ENCODE data around the gene OR6V1. TPM values are rescaled to one million over a fixed set of nuclear protein-coding genes. Genes with fewer than 3 reads are reported as not detected.

The OR6V1 gene
- total RNA-seq, 6 experiments from 2014 or later, result not detected

GRCh38 chr7:143005632-143006260 lies 46.4 kb upstream of the OR6V1 start:
- Histone ChIP-seq H3K9me3 (no peaks in the 10 kb centered on the region), H3K27ac (no peak overlapping the region), H3K4me3 (no peak overlapping the region), H3K4me1 (peaks cover 0 to 22% (median 0%) of the 10 kb centered on the region in 4 donors), H3K27me3 (no peaks in the 10 kb centered on the region), H3K36me3 (no peaks in the 10 kb centered on the region)
- TF ChIP-seq CTCF (IDR thresholded peaks at IDR 0.05), result no peak
- TF ChIP-seq POLR2A (IDR thresholded peaks at IDR 0.05), result no peak
- no peak for DNase-seq
- WGBS (ENCODE audit: insufficient coverage, low coverage, low lambda C conversion rate, missing lambda C conversion rate), result 75% methylated on average over 6 of the region's 6 CpGs
- intact Hi-C loops (cut with DNase I), result loop anchor here (10.0 kb wide), 1 partner anchor 131 kb away; no protein-coding TSS in a partner anchor
- no peak for ATAC-seq

GRCh38 chr7:143008007-143008901 lies 43.9 kb upstream of the OR6V1 start:
- WGBS (ENCODE audit: insufficient coverage, low coverage, low lambda C conversion rate, missing lambda C conversion rate), result 29% methylated on average over 24 of the region's 24 CpGs
- Histone ChIP-seq H3K4me1 (peaks cover 0 to 18% (median 0%) of the 10 kb centered on the region in 4 donors), H3K4me3 (no peak overlapping the region), H3K36me3 (no peaks in the 10 kb centered on the region), H3K9me3 (no peaks in the 10 kb centered on the region), H3K27me3 (no peaks in the 10 kb centered on the region), H3K27ac (no peak overlapping the region)
- no peak for TF ChIP-seq POLR2A (IDR thresholded peaks at IDR 0.05)
- TF ChIP-seq CTCF (IDR thresholded peaks at IDR 0.05), result peak; percentile 90 to 98 (median 96)
- intact Hi-C loops (cut with DNase I), result loop anchor here (10.0 kb wide), 1 partner anchor 133 kb away; no protein-coding TSS in a partner anchor
- peak; percentile 78 to 80 (median 79) for DNase-seq
- peak; percentile 97 to 98 (median 98) for ATAC-seq

GRCh38 chr7:143012001-143012400 lies 40.1 kb upstream of the OR6V1 start:
- H3K36me3 ChIP-seq, result no peaks in the 10 kb centered on the region
- H3K4me1 ChIP-seq, result peaks cover 0 to 7% (median 0%) of the 10 kb centered on the region in 4 donors
- WGBS (ENCODE audit: insufficient coverage, low coverage, low lambda C conversion rate, missing lambda C conversion rate), result 79% methylated on average over 7 of the region's 7 CpGs
- no peaks in the 10 kb centered on the region for H3K27me3 ChIP-seq
- ATAC-seq (no peak), DNase-seq (no peak)
- intact Hi-C loops (cut with DNase I), result loop anchor here (5.0 kb wide), 1 partner anchor 200 kb away; no protein-coding TSS in a partner anchor
- no peak for TF ChIP-seq CTCF (IDR thresholded peaks at IDR 0.05)
- TF ChIP-seq POLR2A (IDR thresholded peaks at IDR 0.05), result no peak
- H3K9me3 ChIP-seq, result no peaks in the 10 kb centered on the region
- no peak overlapping the region for H3K4me3 ChIP-seq
- H3K27ac ChIP-seq, result no peak overlapping the region

GRCh38 chr7:143012409-143012808 lies 39.7 kb upstream of the OR6V1 start:
- peaks cover 0 to 7% (median 0%) of the 10 kb centered on the region in 4 donors for H3K4me1 ChIP-seq
- TF ChIP-seq POLR2A (IDR thresholded peaks at IDR 0.05) (no peak), CTCF (IDR thresholded peaks at IDR 0.05) (no peak)
- no peaks in the 10 kb centered on the region for H3K27me3 ChIP-seq
- H3K9me3 ChIP-seq, result no peaks in the 10 kb centered on the region
- DNase-seq (no peak), ATAC-seq (no peak)
- no peaks in the 10 kb centered on the region for H3K36me3 ChIP-seq
- H3K4me3 ChIP-seq, result no peak overlapping the region
- intact Hi-C loops (cut with DNase I), result loop anchor here (5.0 kb wide), 1 partner anchor 200 kb away; no protein-coding TSS in a partner anchor
- 84% methylated on average over 4 of the region's 4 CpGs for WGBS (ENCODE audit: insufficient coverage, low coverage, low lambda C conversion rate, missing lambda C conversion rate)
- H3K27ac ChIP-seq, result no peak overlapping the region

All from right lobe of liver (tissue), 6 donors.